ENCODE data around the gene BRPF1.

Gene BRPF1

GRCh38 chr3:9786825-9787669 lies 55.5 kb downstream of the BRPF1 start:
- DNase-seq (ENCODE audit: low read depth in 2 of 2): no peak

GRCh38 chr3:9787714-9788113 lies 56.2 kb downstream of the BRPF1 start:
- DNase-seq (ENCODE audit: low read depth in 2 of 2): no peak

GRCh38 chr3:9791127-9791526 lies 59.6 kb downstream of the BRPF1 start:
- DNase-seq (ENCODE audit: low read depth in 2 of 2): no peak

GRCh38 chr3:9791790-9792404 lies 60.4 kb downstream of the BRPF1 start:
- DNase-seq (ENCODE audit: low read depth in 2 of 2): no peak

GRCh38 chr3:9792405-9793160 lies 61.0 kb downstream of the BRPF1 start, which contains the start of the genes ARPC4 and TADA3:
ARPC4 (plus strand) TSS chr3:9793082; CDS start chr3:9793122, 40 bp downstream.
TADA3 (minus strand) TSS chr3:9792473; CDS start chr3:9791466, 1,007 bp downstream.
- peak; percentile 90 to 92 for DNase-seq (ENCODE audit: low read depth in 2 of 2)

GRCh38 chr3:9793161-9793781 lies 61.7 kb downstream of the BRPF1 start:
- DNase-seq (ENCODE audit: low read depth in 2 of 2): no peak

GRCh38 chr3:9794400-9794799 lies 62.9 kb downstream of the BRPF1 start:
- no peak for DNase-seq (ENCODE audit: low read depth in 2 of 2)

- no peak for DNase-seq (ENCODE audit: low read depth in 2 of 2)
Observed at GRCh38 chr3:9795207-9795606, 63.7 kb downstream of the BRPF1 start.

- DNase-seq (ENCODE audit: low read depth in 2 of 2): no peak
Observed at GRCh38 chr3:9797196-9797945, 65.8 kb downstream of the BRPF1 start.

Data from stimulated activated CD8-positive, alpha-beta memory T cell treated with anti-CD3 and anti-CD28 coated beads, Interleukin-7, amount 100 ng/mL, for 4 hours (primary cell).